BJ (cell line): ENCODE measurements around the gene CDC14B. TPM values are rescaled to one million over a fixed set of nuclear protein-coding genes. Genes with fewer than 3 reads are reported as not detected.
"Not testable (repeated sequence)": the region's sequence is repeated elsewhere in the genome, so short reads cannot be mapped to it uniquely, and the experiment has no call there.

ENCODE experiments used
- CTCF ChIA-PET: fragments of 350-600 bp; formaldehyde crosslinking; extraction: SDS; loops from one replicate; lab custom pipeline; 2021; ENCODE audit warnings: antibody characterized with exemption, inconsistent platforms; lab: Yijun Ruan, JAX
- POLR2A ChIA-PET: fragments of 300-600 bp; sonication (Branson Sonifier 250); formaldehyde crosslinking; extraction: SDS; loops from one replicate; lab custom pipeline; 2021; ENCODE audit warnings: antibody characterized with exemption; lab: Charles Lee
- DNase-seq: peaks from one replicate; pipeline ENCODE4 v3.0.0-alpha.2; 2011; ENCODE audit warnings: low read depth
- H3K27me3 ChIP-seq: 2 replicates; pipeline ENCODE4 v1.6.0; 2011; ENCODE audit warnings: low read length; ENCODE audit not compliant: control insufficient read depth, insufficient read depth
- H3K36me3 ChIP-seq: 2 replicates; pipeline ENCODE4 v1.5.1; 2011; ENCODE audit warnings: low read length; ENCODE audit not compliant: control insufficient read depth, insufficient read depth
- H3K4me3 ChIP-seq: 2 replicates; pipeline ENCODE4 v1.5.1; 2011; ENCODE audit warnings: low read depth, mild to moderate bottlenecking, control low read depth, low read length
- polyA plus RNA-seq: library from polyadenylated mRNA; depleted of rRNA; stranded (reverse); fragments of >200 nt; gene quantifications from 2 replicates; pipeline ENCODE4 v1.2.3, GENCODE V29; 2011
- TF ChIP-seq, protein P1 (sequence below): IDR thresholded peaks from 2 replicates; pipeline ENCODE4 v1.5.1; 2011; ENCODE audit warnings: low read depth, mild to moderate bottlenecking, control low read depth, inconsistent platforms, low read length, moderate library complexity; ENCODE audit not compliant: insufficient read depth

The CDC14B gene
- polyA plus RNA-seq, 1 experiment: 12.1 TPM

DNA sequence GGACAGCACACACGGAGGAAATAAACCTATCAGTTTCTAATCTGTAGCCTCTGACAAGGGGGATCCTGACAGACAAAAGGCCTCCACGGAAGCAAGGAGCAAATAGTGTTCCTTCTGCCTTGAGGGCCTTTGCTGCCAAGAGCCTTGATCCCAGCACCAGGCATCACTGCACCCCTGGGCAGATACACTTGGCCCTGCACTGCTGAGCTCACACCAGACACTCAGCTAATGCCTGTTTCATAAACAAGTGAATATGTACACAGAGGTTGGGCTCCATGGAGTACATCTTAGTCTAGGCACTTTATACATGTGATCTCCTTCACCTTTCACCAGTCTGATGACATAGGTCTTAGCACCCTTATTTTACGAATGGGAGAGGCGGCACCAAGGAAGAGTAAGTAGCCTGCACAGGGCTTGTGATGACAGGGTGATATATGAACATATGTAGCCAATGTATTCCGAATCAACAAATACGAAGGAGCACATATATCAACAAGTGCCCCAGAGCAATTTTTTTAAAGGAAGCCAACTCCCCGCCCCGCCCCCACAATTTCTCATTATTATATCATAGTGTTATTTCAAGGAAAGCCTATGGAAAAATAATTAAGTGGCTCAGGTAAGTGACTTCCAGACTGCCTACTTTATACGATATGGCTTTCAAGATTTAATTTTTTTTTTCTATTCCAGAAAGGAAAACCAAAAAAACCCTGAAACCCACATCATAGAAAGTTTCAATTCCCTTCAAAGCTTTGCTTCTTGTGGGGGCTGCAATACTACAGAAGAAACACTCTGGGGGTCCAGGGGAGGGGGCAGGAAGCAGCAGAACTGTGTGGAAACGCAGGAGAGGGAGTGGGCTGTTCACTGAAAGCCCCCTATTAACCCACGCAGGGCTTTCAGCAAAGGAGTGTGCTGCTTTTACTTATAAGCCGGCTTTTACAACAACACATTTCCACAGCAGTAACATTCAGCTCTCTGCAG lies 32.0 kb downstream of the CDC14B start:
- ChIA-PET CTCF (interaction anchor here (0.9 kb wide), 1 partner anchor 16 kb away, joined by 3 read pairs; no protein-coding TSS in a partner anchor), POLR2A (no interaction called here)
- no peak overlapping the region for H3K4me3 ChIP-seq
- H3K36me3 ChIP-seq: no peaks in the 10 kb centered on the region
- H3K27me3 ChIP-seq: no peaks in the 10 kb centered on the region
- TF ChIP-seq, protein P1, sequence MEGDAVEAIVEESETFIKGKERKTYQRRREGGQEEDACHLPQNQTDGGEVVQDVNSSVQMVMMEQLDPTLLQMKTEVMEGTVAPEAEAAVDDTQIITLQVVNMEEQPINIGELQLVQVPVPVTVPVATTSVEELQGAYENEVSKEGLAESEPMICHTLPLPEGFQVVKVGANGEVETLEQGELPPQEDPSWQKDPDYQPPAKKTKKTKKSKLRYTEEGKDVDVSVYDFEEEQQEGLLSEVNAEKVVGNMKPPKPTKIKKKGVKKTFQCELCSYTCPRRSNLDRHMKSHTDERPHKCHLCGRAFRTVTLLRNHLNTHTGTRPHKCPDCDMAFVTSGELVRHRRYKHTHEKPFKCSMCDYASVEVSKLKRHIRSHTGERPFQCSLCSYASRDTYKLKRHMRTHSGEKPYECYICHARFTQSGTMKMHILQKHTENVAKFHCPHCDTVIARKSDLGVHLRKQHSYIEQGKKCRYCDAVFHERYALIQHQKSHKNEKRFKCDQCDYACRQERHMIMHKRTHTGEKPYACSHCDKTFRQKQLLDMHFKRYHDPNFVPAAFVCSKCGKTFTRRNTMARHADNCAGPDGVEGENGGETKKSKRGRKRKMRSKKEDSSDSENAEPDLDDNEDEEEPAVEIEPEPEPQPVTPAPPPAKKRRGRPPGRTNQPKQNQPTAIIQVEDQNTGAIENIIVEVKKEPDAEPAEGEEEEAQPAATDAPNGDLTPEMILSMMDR: no peak
- DNase-seq: no peak

DNA sequence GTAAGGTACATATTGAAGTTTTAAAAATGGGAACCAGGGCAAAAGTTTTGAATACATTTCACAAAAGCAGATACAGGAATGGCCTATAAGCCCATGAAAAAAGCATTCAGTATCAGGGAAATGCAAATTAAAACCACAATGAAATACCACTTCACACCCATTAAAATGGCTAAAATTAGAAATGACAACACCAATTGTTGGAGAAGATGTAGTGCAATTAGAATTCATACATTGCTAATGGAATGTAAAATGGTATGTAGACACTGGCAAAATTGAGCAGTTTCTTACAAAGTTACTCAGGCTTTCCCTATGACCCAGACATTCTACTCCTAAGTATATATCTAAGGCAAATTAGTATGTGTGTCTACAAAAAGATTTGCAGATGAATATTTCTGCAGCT lies 34.2 kb downstream of the CDC14B start:
- DNase-seq: no peak
- Histone ChIP-seq H3K27me3 (no peaks in the 10 kb centered on the region), H3K36me3 (no peaks in the 10 kb centered on the region), H3K4me3 (no peak overlapping the region)
- TF ChIP-seq, protein P1: no peak
- POLR2A ChIA-PET: no interaction called here
- CTCF ChIA-PET: no interaction called here

DNA sequence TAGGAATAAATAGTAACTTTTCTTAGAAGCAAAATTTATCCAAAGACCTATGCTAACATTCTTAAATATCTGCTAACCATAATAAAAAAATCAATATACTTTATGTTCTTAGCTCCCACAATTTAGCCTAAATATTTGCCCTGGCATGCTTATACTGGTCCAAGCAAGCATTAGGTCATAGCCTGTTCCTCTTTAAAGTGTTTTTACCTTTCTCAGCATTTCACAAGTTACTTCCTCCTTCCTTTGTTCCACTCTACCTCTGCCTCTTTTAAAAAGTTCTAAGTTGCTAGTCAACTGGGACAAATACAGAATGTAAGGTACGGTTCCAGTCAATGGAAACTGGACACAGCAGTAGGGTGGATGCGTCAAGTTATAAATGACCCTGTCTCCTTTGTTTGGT lies 37.4 kb downstream of the CDC14B start:
- H3K4me3 ChIP-seq, DNase-seq, POLR2A ChIA-PET, H3K27me3 ChIP-seq, H3K36me3 ChIP-seq: not testable (repeated sequence)
- CTCF ChIA-PET: interaction anchor here (1.0 kb wide), 1 partner anchor 157 kb away, joined by 3 read pairs; no protein-coding TSS in a partner anchor

DNA sequence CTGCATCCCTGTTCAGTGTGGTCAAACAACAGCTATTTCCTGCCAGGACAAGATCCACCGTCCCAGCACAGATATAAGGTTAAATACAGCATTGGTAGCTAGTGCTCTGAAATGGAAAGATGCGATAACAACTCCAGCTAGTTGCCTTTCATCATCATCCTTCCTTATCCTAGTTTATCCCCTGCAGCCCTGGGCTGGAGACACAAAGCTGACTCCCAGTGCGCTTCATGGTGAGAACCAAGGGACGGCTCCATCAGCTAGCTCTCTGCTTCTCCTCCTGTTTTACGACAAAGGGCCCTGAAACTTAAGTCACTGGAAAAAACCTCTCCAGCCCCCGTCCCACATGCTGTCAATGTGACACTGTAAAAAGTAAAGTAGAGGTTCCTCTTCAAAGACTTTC lies 37.9 kb downstream of the CDC14B start:
- ChIA-PET CTCF (interaction anchor here (1.0 kb wide), 1 partner anchor 157 kb away, joined by 3 read pairs; no protein-coding TSS in a partner anchor), POLR2A (no interaction called here)
- Histone ChIP-seq H3K27me3 (no peaks in the 10 kb centered on the region), H3K36me3 (no peaks in the 10 kb centered on the region), H3K4me3 (no peak overlapping the region)
- DNase-seq: no peak
- TF ChIP-seq, protein P1: no peak

DNA sequence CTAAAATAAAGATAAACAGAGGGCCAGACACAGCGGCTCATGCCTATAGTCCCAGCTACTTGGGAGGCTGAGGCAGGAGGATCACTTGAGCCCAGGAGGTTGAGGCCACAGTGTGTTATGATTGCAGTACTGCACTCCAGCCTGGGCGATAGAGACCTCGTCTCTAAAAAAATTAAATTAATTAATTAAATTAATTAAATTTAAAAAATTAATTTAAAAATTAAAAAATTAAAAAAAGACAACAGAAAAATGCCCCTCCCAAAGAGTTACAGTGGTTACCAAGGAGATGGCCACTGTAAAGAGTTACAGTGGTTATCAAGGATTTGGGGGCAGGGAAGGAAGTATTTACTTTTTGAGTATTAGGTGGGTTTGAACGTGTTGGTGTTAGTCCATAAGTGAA lies 38.3 kb downstream of the CDC14B start:
- ChIA-PET CTCF (interaction anchor here (1.0 kb wide), 1 partner anchor 156 kb away, joined by 3 read pairs; no protein-coding TSS in a partner anchor), POLR2A (no interaction called here)
- TF ChIP-seq, protein P1: no peak
- no peak overlapping the region for H3K4me3 ChIP-seq
- no peaks in the 10 kb centered on the region for H3K36me3 ChIP-seq
- no peaks in the 10 kb centered on the region for H3K27me3 ChIP-seq
- no peak for DNase-seq
